ENCODE data around the gene ATL1. TPM values are rescaled to one million over a fixed set of nuclear protein-coding genes. Genes with fewer than 3 reads are reported as not detected.

ATL1 gene
- total RNA-seq, 2 donors from 2014 or later: 1.3 to 1.6 TPM

GRCh38 chr14:50678163-50678562 lies 118.2 kb downstream of the ATL1 start:
- no peaks in the 10 kb centered on the region for H3K9me3 Mint-ChIP-seq
- DNase-seq (ENCODE audit: low spot score in 2 of 2): no peak
- no peak for ATAC-seq

GRCh38 chr14:50679674-50680073 lies 119.7 kb downstream of the ATL1 start:
- Mint-ChIP-seq H3K36me3 (no peaks in the 10 kb centered on the region), H3K27ac (no peak overlapping the region), H3K9me3 (no peaks in the 10 kb centered on the region)
- DNase-seq (ENCODE audit: low spot score in 2 of 2) (no peak), ATAC-seq (no peak)

More at GRCh38 chr14:50678163-50678562, 118.2 kb downstream of the ATL1 start:
- no peaks in the 10 kb centered on the region for H3K36me3 Mint-ChIP-seq
- H3K27ac Mint-ChIP-seq: peak overlapping the region in 1 of 2 donors; percentile 48

Other genes with a start within 250 kb of the ATL1 start
- gene L2HGDH, start 247.9 kb upstream of the ATL1 start, total RNA-seq: 10 to 100 TPM; 17.3 to 20.7 TPM
- 10 to 100 TPM; 13.6 to 17.2 TPM for gene DMAC2L, start 247.8 kb upstream of the ATL1 start, total RNA-seq
- gene CDKL1, start 163.3 kb upstream of the ATL1 start, total RNA-seq: 1 to 10 TPM; 4.3 to 6.1 TPM
- gene MAP4K5, start 27.6 kb upstream of the ATL1 start, total RNA-seq: 10 to 100 TPM; 16.8 to 17.8 TPM
- 10 to 100 TPM in 1 of 2 donors, 1 to 10 TPM in 1; 7.1 to 13.9 TPM for gene SAV1, start 108.2 kb downstream of the ATL1 start, total RNA-seq

Measured in activated naive CD4-positive, alpha-beta T cell treated with anti-CD3 and anti-CD28 coated beads, Interleukin-2, amount 50 U/mL, for 72 hours (primary cell).